SK-N-SH (cell line): ENCODE results near the gene CTSH. TPM values are rescaled to one million over a fixed set of nuclear protein-coding genes. Genes with fewer than 3 reads are reported as not detected.

Experiments used
- CTCF ChIA-PET: fragments of 300-600, 350-600 bp; formaldehyde crosslinking; extraction: SDS; loops from one replicate; lab custom pipeline; 2021; lab: Yijun Ruan, JAX
- POLR2A ChIA-PET: fragments of 350-600 bp; sonication (Branson Sonifier 250); formaldehyde crosslinking; extraction: SDS; loops from one replicate; lab custom pipeline; 2020; ENCODE audit warnings: antibody characterized with exemption, inconsistent platforms; lab: Yijun Ruan, JAX
- DNase-seq: peaks from one replicate; pipeline ENCODE4 v3.0.0; 2012
- H2AFZ ChIP-seq: fragments of 200-600 bp; sonication (generic); 2 replicates; pipeline ENCODE4 v1.8.1; 2016; ENCODE audit warnings: antibody characterized with exemption, mild to moderate bottlenecking, low read depth
- H3F3A ChIP-seq: fragments of 200-600 bp; sonication (generic); replicated peaks from 2 replicates; pipeline ENCODE3; 2016; ENCODE audit warnings: antibody characterized with exemption, mild to moderate bottlenecking; ENCODE audit not compliant: insufficient read depth
- H3K27ac ChIP-seq, 2 experiments: fragments of 200-500 bp in 1 of 2; fragments of 200-600 bp in 1 of 2; sonication (Bioruptor generic) in 1 of 2; sonication (generic), shearing (Covaris generic) in 1 of 2; 2 replicates each; pipeline versions ENCODE4 v1.5.1 to v1.6.1; 2014 to 2016; ENCODE audit warnings: low read depth in 2 of 2, inconsistent platforms in 1 of 2, low read length in 1 of 2, mild to moderate bottlenecking in 1 of 2, mixed read lengths in 1 of 2
- H3K27me3 ChIP-seq: fragments of 200-600 bp; sonication (generic), shearing (Covaris generic); 2 replicates; pipeline ENCODE4 v1.6.1; 2016; ENCODE audit warnings: mixed run types; ENCODE audit not compliant: insufficient read depth
- H3K36me3 ChIP-seq, 2 experiments: fragments of 200-500 bp in 1 of 2; fragments of 200-600 bp in 1 of 2; sonication (Bioruptor generic) in 1 of 2; sonication (generic) in 1 of 2; replicated peaks in 1 of 2; 2 replicates each; pipeline versions ENCODE3 to v1.5.1; 2014 to 2016; ENCODE audit warnings: low read length in 1 of 2, mild to moderate bottlenecking in 1 of 2; ENCODE audit not compliant: insufficient read depth in 2 of 2, control insufficient read depth in 1 of 2
- H3K4me1 ChIP-seq, 2 experiments: fragments of 200-500 bp in 1 of 2; fragments of 200-600 bp in 1 of 2; sonication (Bioruptor generic) in 1 of 2; sonication (generic), shearing (Covaris generic) in 1 of 2; 2 replicates each; pipeline versions ENCODE4 v1.5.1 to v1.6.1; 2014 to 2016; ENCODE audit warnings: low read depth in 1 of 2, low read length in 1 of 2, mixed run types in 1 of 2; ENCODE audit not compliant: insufficient read depth in 2 of 2, control insufficient read depth in 1 of 2
- H3K4me2 ChIP-seq: fragments of 200-600 bp; sonication (generic), shearing (Covaris generic); 2 replicates; pipeline ENCODE4 v1.6.1; 2017; ENCODE audit warnings: mixed run types
- H3K4me3 ChIP-seq, 2 experiments: fragments of 200-500 bp in 1 of 2; fragments of 200-600 bp in 1 of 2; sonication (Bioruptor generic) in 1 of 2; sonication (generic), shearing (Covaris generic) in 1 of 2; 2 replicates each; pipeline versions ENCODE4 v1.5.1 to v1.8.1; 2014 to 2016; ENCODE audit warnings: low read depth in 2 of 2, inconsistent platforms in 1 of 2, low read length in 1 of 2, mild to moderate bottlenecking in 1 of 2, mixed read lengths in 1 of 2, moderate library complexity in 1 of 2
- H3K79me2 ChIP-seq: fragments of 200-600 bp; sonication (generic); 2 replicates; pipeline ENCODE4 v1.8.1; 2017; ENCODE audit warnings: mild to moderate bottlenecking; ENCODE audit not compliant: insufficient read depth
- H3K9ac ChIP-seq: fragments of 200-600 bp; sonication (generic); 2 replicates; pipeline ENCODE4 v1.6.1; 2017; ENCODE audit warnings: mixed run types
- H3K9me2 ChIP-seq: fragments of 200-600 bp; sonication (generic); 2 replicates; pipeline ENCODE4 v1.6.1; 2017; ENCODE audit warnings: mixed run types
- H3K9me3 ChIP-seq: fragments of 200-600 bp; sonication (generic); 2 replicates; pipeline ENCODE4 v1.6.1; 2017; ENCODE audit warnings: mixed run types, mild to moderate bottlenecking, moderate library complexity
- H4K20me1 ChIP-seq: fragments of 200-600 bp; sonication (generic); 2 replicates; pipeline ENCODE4 v1.6.1; 2017; ENCODE audit warnings: mild to moderate bottlenecking, mixed run types; ENCODE audit not compliant: insufficient read depth
- CTCF ChIP-seq: fragments of 200-600 bp; sonication (generic); IDR thresholded peaks from 2 replicates; pipeline ENCODE4 v1.6.1; 2017; ENCODE audit warnings: antibody characterized with exemption, mild to moderate bottlenecking, moderate library complexity
- EP300 ChIP-seq, 2 experiments: IDR thresholded peaks; 2 replicates each; pipeline versions ENCODE4 v1.4.0 to v1.6.1; 2012; ENCODE audit warnings: borderline replicate concordance in 1 of 2, low read depth in 1 of 2, low read length in 1 of 2
- GABPA ChIP-seq: IDR thresholded peaks from 2 replicates; pipeline ENCODE4 v1.4.0; 2012; ENCODE audit warnings: low read depth, mild to moderate bottlenecking
- GATA2 ChIP-seq: sonication (generic); formaldehyde crosslinking; IDR thresholded peaks from 2 replicates; pipeline ENCODE4 v1.5.0; 2020; ENCODE audit warnings: mild to moderate bottlenecking, missing genetic modification reagents
- MEF2A ChIP-seq: IDR thresholded peaks from 2 replicates; pipeline ENCODE4 v1.4.0; 2012; ENCODE audit warnings: low read depth, borderline replicate concordance
- MXI1 ChIP-seq: IDR thresholded peaks from 2 replicates; pipeline ENCODE4 v1.6.1; 2012; ENCODE audit warnings: mild to moderate bottlenecking, low read depth, low read length, improper control_type of control experiment
- NRF1 ChIP-seq: IDR thresholded peaks from 2 replicates; pipeline ENCODE4 v1.6.1; 2012; ENCODE audit warnings: low read depth, mild to moderate bottlenecking, low read length
- POLR2AphosphoS5 ChIP-seq: IDR thresholded peaks from 2 replicates; pipeline ENCODE4 v1.6.1; 2012; ENCODE audit warnings: low read depth, low read length
- RCOR1 ChIP-seq: fragments of 150-350 bp; IDR thresholded peaks from 2 replicates; pipeline ENCODE4 v1.6.1; 2017; ENCODE audit warnings: antibody characterized with exemption, low read length
- RXRA ChIP-seq: IDR thresholded peaks from 2 replicates; pipeline ENCODE4 v1.4.0; 2012; ENCODE audit warnings: low read depth, mild to moderate bottlenecking, borderline replicate concordance
- TCF12 ChIP-seq: IDR thresholded peaks from 2 replicates; pipeline ENCODE4 v1.4.0; 2012
- YY1 ChIP-seq: IDR thresholded peaks from 2 replicates; pipeline ENCODE4 v1.4.0; 2012; ENCODE audit warnings: low read depth, mild to moderate bottlenecking
- WGBS: methylation state at CpG from one replicate; pipeline ENCODE4 v1.1.6; 2017; ENCODE audit warnings: low lambda C conversion rate; 5-methylcytosine and 5-hydroxymethylcytosine counted together
- polyA plus RNA-seq, 3 experiments: library from polyadenylated mRNA; depleted of rRNA; stranded (reverse); fragments of >200 nt; gene quantifications; 2 replicates each; pipeline ENCODE4 v1.2.3, GENCODE V29; 2012
- TF ChIP-seq, protein P1 (sequence below): fragments of 150-350 bp; IDR thresholded peaks from 2 replicates; pipeline ENCODE4 v1.6.1; 2017; ENCODE audit warnings: antibody characterized with exemption, low read length, low read depth, borderline replicate concordance
- TF ChIP-seq, protein P2 (sequence below): IDR thresholded peaks from 2 replicates; pipeline ENCODE4; 2012

Gene CTSH
- polyA plus RNA-seq, 1 of the 3 experiments (the other 2 are of a cell fraction) = 22.7 TPM

GRCh38 chr15:78993257-78993930 is 48.5 kb upstream of the CTSH start:
- CTCF ChIA-PET = interaction anchor here (1.4 to 1.6 kb wide), 2 partner anchors 14 to 35 kb away, joined by 3 to 6 read pairs; no protein-coding TSS in a partner anchor
- H3K36me3 ChIP-seq = no peaks in the 10 kb centered on the region

More at GRCh38 chr15:78993257-78993930, 48.5 kb upstream of the CTSH start:
- Histone ChIP-seq H3K9me2 (no peaks in the 10 kb centered on the region), H3K4me2 (no peak overlapping the region), H4K20me1 (no peaks in the 10 kb centered on the region), H3K27me3 (no peaks in the 10 kb centered on the region), H3K9me3 (no peaks in the 10 kb centered on the region), H3K9ac (no peak overlapping the region), H3K79me2 (no peaks in the 10 kb centered on the region), H3K4me3 (no peak overlapping the region), H3K4me1 (peaks cover 6 to 20% of the 10 kb centered on the region in 2 experiments; a peak in 3 of 4 replicates), H3K27ac (no peak overlapping the region), H2AFZ (no peak overlapping the region), H3F3A (no peaks in the 10 kb centered on the region)
- DNase-seq = no peak
- TF ChIP-seq TCF12 = no peak
- TF ChIP-seq GATA2 (CRISPR knock-in tag) = no peak
- no peak for TF ChIP-seq NRF1
- TF ChIP-seq, protein P1, sequence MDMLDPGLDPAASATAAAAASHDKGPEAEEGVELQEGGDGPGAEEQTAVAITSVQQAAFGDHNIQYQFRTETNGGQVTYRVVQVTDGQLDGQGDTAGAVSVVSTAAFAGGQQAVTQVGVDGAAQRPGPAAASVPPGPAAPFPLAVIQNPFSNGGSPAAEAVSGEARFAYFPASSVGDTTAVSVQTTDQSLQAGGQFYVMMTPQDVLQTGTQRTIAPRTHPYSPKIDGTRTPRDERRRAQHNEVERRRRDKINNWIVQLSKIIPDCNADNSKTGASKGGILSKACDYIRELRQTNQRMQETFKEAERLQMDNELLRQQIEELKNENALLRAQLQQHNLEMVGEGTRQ = no peak
- TF ChIP-seq MXI1 = no peak
- TF ChIP-seq GABPA = no peak
- TF ChIP-seq MEF2A = no peak
- TF ChIP-seq, protein P2, sequence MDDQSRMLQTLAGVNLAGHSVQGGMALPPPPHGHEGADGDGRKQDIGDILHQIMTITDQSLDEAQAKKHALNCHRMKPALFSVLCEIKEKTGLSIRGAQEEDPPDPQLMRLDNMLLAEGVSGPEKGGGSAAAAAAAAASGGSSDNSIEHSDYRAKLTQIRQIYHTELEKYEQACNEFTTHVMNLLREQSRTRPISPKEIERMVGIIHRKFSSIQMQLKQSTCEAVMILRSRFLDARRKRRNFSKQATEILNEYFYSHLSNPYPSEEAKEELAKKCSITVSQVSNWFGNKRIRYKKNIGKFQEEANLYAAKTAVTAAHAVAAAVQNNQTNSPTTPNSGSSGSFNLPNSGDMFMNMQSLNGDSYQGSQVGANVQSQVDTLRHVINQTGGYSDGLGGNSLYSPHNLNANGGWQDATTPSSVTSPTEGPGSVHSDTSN = no peak
- TF ChIP-seq CTCF = no peak
- TF ChIP-seq RXRA = no peak
- TF ChIP-seq YY1 = no peak
- TF ChIP-seq POLR2AphosphoS5 = no peak
- TF ChIP-seq EP300 (IDR thresholded peaks at IDR 0.05; ENCODE audit: borderline replicate concordance in 1 of 2, low read depth in 1 of 2, low read length in 1 of 2) = no peak
- TF ChIP-seq RCOR1 = no peak
- POLR2A ChIA-PET = no interaction called here
- 87% methylated on average over 3 of the region's 4 CpGs for WGBS
